Ovary (tissue), 9 donors: ENCODE results near the gene TACR1. TPM values are rescaled to one million over a fixed set of nuclear protein-coding genes. Genes with fewer than 3 reads are reported as not detected.
"Not testable (repeated sequence)": the region's sequence is repeated elsewhere in the genome, so short reads cannot be mapped to it uniquely, and the experiment has no call there.

Source experiments
- DNase-seq, 5 donors: peaks; one replicate each; pipeline ENCODE4 v3.0.0-alpha.2; 2019 to 2020
- H3K27ac ChIP-seq, 2 donors: fragments of 200-600 bp; one replicate each; pipeline versions ENCODE4 v1.5.1 to v1.8.0; 2019 to 2022
- H3K27me3 ChIP-seq: fragments of 200-600 bp; one replicate; pipeline ENCODE4 v1.8.0; 2022
- H3K36me3 ChIP-seq: fragments of 200-600 bp; sonication (generic); one replicate; pipeline ENCODE4 v1.5.1; 2019
- H3K4me1 ChIP-seq: one replicate; pipeline ENCODE4 v1.8.1; 2013; ENCODE audit warnings: mild to moderate bottlenecking, moderate library complexity; ENCODE audit not compliant: insufficient read depth
- H3K4me3 ChIP-seq: fragments of 200-600 bp; sonication (generic); one replicate; pipeline ENCODE4 v1.5.1; 2017
- H3K9me3 ChIP-seq, 2 donors: fragments of 200-600 bp in 1 of 2; sonication (generic) in 1 of 2; one replicate each; pipeline versions ENCODE4 v1.5.1 to v1.8.1; 2013 to 2019; ENCODE audit warnings: mild to moderate bottlenecking in 1 of 2, moderate library complexity in 1 of 2
- EP300 ChIP-seq: sonication (generic); formaldehyde crosslinking; IDR thresholded peaks from one replicate; pipeline ENCODE4 v1.6.1; 2017; ENCODE audit warnings: antibody characterized with exemption
- POLR2A ChIP-seq: fragments of 450-650 bp; IDR thresholded peaks from one replicate; pipeline ENCODE4 v1.6.1; 2017; ENCODE audit warnings: antibody characterized with exemption, mild to moderate bottlenecking, moderate library complexity
- WGBS, 3 donors: extraction: QIAGEN DNeasy Blood & Tissue Kit in 1 of 3; methylation state at CpG; one replicate each; pipeline versions ENCODE4 v1.1.5 to v1.1.7; 2013 to 2017; 5-methylcytosine and 5-hydroxymethylcytosine counted together
- intact Hi-C, 4 donors: fragments of 100-400 bp; cut with DNase I; formaldehyde crosslinking; loops; one replicate each; pipeline versions ENCODE4 v1.11.0 to v1.15.1; 2022 to 2023
- polyA plus RNA-seq, 2 donors: library from polyadenylated mRNA; stranded (reverse); fragments of 200-250 nt in 1 of 2; fragments of 350-450 nt in 1 of 2; fragmentation: Illumina TruSeq in 1 of 2; extraction: RNeasy Lipid Tissue Mini Kit (QIAGEN cat#74804) in 1 of 2; gene quantifications; one replicate each; pipeline ENCODE4 v1.2.3, GENCODE V29; 2013 to 2014
- total RNA-seq, 7 donors: library from RNA; depleted of rRNA in 2 of 7; stranded (reverse); fragments of >200 nt in 2 of 7; fragmentation: NEBNext Ultra II Directional in 3 of 7; extraction: Animal tissue kit (Norgen Biotek cat#: 25700) in 3 of 7; gene quantifications; one replicate each; pipeline versions ENCODE4 v1.1.0 to v1.2.4, GENCODE V29; 2016 to 2023
- TF ChIP-seq, protein P1 (sequence below), 3 donors: fragments of 450-650 bp in 2 of 3; fragments of 200-600 bp in 1 of 3; IDR thresholded peaks; one replicate each; pipeline versions ENCODE4 v1.5.1 to v1.8.0; 2016 to 2022; ENCODE audit warnings: antibody characterized with exemption in 3 of 3, mild to moderate bottlenecking in 1 of 3
- donor health status: DM: no; HTN: no; CAD: no; lungs with moderate emphysema.
- donor health status: DM: no; HTN: no; CAD: no.
- donor health status: Bipolar disorder and iron deficiency.
- donor health status: DM: yes; HTN: yes; CAD: no.
- donor health status: DM: no; HTN: no; CAD: no.
- donor health status: DM: yes; HTN: yes; CAD: no.

The TACR1 gene
- total and polyA plus RNA-seq, 9 donors: 0.43 to 4.4 (median 1.3) TPM

DNA sequence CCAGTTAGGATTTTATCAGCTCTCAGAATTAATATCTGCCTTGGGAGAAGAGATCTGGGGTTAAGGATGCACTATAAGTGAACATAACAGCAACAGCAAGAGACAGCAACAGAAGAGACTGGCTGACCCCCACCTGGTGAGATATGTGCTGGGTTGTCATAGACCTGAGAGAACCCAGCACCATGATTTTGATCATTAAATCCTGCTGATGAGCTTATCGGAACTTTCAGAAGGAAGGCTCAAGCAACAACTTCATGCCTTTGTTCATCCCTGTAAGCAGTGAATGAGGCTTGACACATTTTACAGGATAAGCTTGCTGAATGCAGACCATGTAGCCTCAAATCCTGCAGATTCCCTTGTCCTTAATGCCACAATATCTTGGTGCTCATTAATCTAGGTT is 140.9 kb downstream of the TACR1 start:
- H3K27ac ChIP-seq: no peak overlapping the region
- no peaks in the 10 kb centered on the region for H3K4me1 ChIP-seq
- TF ChIP-seq, protein P1, sequence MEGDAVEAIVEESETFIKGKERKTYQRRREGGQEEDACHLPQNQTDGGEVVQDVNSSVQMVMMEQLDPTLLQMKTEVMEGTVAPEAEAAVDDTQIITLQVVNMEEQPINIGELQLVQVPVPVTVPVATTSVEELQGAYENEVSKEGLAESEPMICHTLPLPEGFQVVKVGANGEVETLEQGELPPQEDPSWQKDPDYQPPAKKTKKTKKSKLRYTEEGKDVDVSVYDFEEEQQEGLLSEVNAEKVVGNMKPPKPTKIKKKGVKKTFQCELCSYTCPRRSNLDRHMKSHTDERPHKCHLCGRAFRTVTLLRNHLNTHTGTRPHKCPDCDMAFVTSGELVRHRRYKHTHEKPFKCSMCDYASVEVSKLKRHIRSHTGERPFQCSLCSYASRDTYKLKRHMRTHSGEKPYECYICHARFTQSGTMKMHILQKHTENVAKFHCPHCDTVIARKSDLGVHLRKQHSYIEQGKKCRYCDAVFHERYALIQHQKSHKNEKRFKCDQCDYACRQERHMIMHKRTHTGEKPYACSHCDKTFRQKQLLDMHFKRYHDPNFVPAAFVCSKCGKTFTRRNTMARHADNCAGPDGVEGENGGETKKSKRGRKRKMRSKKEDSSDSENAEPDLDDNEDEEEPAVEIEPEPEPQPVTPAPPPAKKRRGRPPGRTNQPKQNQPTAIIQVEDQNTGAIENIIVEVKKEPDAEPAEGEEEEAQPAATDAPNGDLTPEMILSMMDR (IDR thresholded peaks at IDR 0.05): no peak
- TF ChIP-seq EP300 (no peak), POLR2A (no peak)
- DNase-seq: no peak
- WGBS, 3 donors: 91 to 94% (median 91%) methylated on average over 1 of the region's 1 CpG
- intact Hi-C loops: no loop called here
- no peak overlapping the region for H3K4me3 ChIP-seq
- H3K27me3 ChIP-seq: no peaks in the 10 kb centered on the region
- no peaks in the 10 kb centered on the region for H3K36me3 ChIP-seq
- no peaks in the 10 kb centered on the region for H3K9me3 ChIP-seq

DNA sequence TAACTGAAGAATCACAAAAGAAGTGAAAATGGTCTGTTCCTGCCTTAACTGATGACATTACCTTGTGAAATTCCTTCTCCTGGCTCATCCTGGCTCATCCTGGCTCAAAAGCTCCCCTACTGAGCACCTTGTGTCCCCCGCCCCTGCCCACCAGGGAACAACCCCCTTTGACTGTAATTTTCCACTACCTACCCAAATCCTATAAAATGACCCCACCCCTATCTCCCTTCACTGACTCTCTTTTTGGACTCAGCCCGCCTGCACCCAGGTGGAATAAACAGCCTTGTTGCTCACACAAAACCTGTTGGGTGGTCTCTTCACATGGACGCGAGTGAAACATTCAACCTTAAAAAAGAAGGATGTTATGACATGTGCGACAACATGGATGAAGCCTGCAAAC is 142.2 kb downstream of the TACR1 start:
- H3K36me3 ChIP-seq, H3K27me3 ChIP-seq, H3K27ac ChIP-seq, intact Hi-C loops, H3K9me3 ChIP-seq, DNase-seq, H3K4me1 ChIP-seq, H3K4me3 ChIP-seq: not testable (repeated sequence)
- WGBS, 3 donors: 82 to 94% (median 84%) methylated on average over 5 of the region's 5 CpGs

DNA sequence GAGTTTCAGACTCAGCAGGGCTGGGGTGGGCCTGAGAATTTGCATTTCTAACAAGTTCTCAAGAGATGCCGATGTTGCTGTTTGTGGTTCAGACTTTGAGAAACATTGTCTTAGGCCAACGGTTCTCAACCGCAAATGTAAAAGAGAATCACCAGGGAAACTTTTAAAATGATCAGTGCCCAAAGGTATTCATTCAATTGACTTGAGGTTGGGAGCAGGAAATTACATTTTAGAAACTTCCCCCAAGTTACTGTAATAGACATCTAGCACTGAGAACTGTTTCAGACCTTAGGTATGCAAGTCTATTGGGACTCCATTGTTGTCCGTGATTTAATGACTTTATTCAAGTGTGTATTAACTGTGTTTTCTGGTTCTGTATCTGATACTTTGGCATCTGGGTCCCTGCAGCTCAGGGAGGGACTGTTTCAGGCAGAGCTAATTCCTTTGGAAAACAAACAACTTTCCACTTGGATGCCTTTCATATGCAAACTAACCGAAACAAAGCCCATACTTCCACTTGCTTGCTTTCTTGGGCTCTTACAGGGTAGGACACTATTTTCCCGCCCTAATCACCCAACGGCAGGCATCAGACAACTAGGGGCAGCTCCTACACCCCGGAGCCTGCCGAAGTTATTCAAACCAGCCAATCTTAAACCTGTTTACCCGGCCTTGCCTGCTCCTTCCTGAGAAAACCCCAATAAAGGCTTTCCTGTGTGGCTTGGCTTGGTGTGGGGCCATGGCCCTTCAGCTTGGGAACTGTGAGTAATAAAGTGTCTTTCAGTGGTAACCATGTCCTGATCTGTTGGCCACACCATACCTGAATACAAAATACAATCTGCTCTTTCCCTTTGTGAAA is 143.3 kb downstream of the TACR1 start:
- no peak overlapping the region for H3K27ac ChIP-seq
- WGBS, 3 donors: 66 to 71% (median 68%) methylated on average over 10 of the region's 10 CpGs
- intact Hi-C loops: no loop called here

GRCh38 chr2:75055142-75055819 is 144.0 kb downstream of the TACR1 start:
- WGBS, 3 donors: 82 to 92% (median 89%) methylated on average over 6 of the region's 6 CpGs

More for the DNA sequence above, 143.3 kb downstream of the TACR1 start:
- DNase-seq: no peak
- no peak overlapping the region for H3K4me3 ChIP-seq
- H3K27me3 ChIP-seq: no peaks in the 10 kb centered on the region
- no peaks in the 10 kb centered on the region for H3K36me3 ChIP-seq
- no peaks in the 10 kb centered on the region for H3K4me1 ChIP-seq
- no peaks in the 10 kb centered on the region for H3K9me3 ChIP-seq
- TF ChIP-seq EP300 (no peak), POLR2A (no peak)
- TF ChIP-seq, protein P1 (IDR thresholded peaks at IDR 0.05): no peak

More at GRCh38 chr2:75055142-75055819, 144.0 kb downstream of the TACR1 start:
- TF ChIP-seq, protein P1 (IDR thresholded peaks at IDR 0.05): no peak
- TF ChIP-seq POLR2A (no peak), EP300 (no peak)
- intact Hi-C loops: no loop called here
- Histone ChIP-seq H3K4me1 (no peaks in the 10 kb centered on the region), H3K9me3 (no peaks in the 10 kb centered on the region), H3K36me3 (no peaks in the 10 kb centered on the region), H3K4me3 (no peak overlapping the region), H3K27ac (no peak overlapping the region), H3K27me3 (no peaks in the 10 kb centered on the region)
- DNase-seq: no peak
